IMR-90 (cell line): ENCODE results near the gene SRSF2. TPM values are rescaled to one million over a fixed set of nuclear protein-coding genes. Genes with fewer than 3 reads are reported as not detected.

Experiments
- ATAC-seq: fragments of 200-7000 bp; cut with Tn5 transposase; 2 replicates; pipeline ENCODE4 v1.9.1; 2020; ENCODE audit warnings: low read depth, mild to moderate bottlenecking, moderate library complexity
- BruUV-seq: library from RNA; stranded (reverse); fragments of 400-500 nt; replicated peaks from 2 replicates; lab custom pipeline; 2021; lab: Mats Ljungman, UMichigan
- CTCF ChIA-PET: fragments of 300-600 bp; formaldehyde crosslinking; extraction: SDS; loops from one replicate; lab custom pipeline; 2021; ENCODE audit warnings: antibody characterized with exemption; lab: Yijun Ruan, JAX
- POLR2A ChIA-PET: fragments of 300-600 bp; sonication (Branson Sonifier 250); formaldehyde crosslinking; loops from one replicate; lab custom pipeline; 2022; ENCODE audit warnings: antibody characterized with exemption; ENCODE audit not compliant: unreplicated experiment; lab: Charles Lee
- DNase-seq: peaks from one replicate; pipeline ENCODE4 v3.0.0; 2013
- H2AFZ ChIP-seq: replicated peaks from 2 replicates; pipeline ENCODE3; 2013; ENCODE audit warnings: low read length, mild to moderate bottlenecking; ENCODE audit not compliant: poor library complexity
- H2AK5ac ChIP-seq: 2 replicates; pipeline ENCODE4 v1.6.1; 2013; ENCODE audit warnings: low read depth, low read length, inconsistent platforms
- H2AK9ac ChIP-seq: replicated peaks from 2 replicates; pipeline ENCODE3; 2013; ENCODE audit warnings: mild to moderate bottlenecking, low read depth, low read length, moderate library complexity; ENCODE audit not compliant: poor library complexity
- H2BK120ac ChIP-seq: 2 replicates; pipeline ENCODE4 v1.6.1; 2013; ENCODE audit warnings: low read depth, low read length, inconsistent platforms
- H2BK15ac ChIP-seq: 3 replicates; pipeline ENCODE4 v1.6.1; 2013; ENCODE audit warnings: low read depth, low read length, inconsistent platforms
- H2BK20ac ChIP-seq: 2 replicates; pipeline ENCODE4 v1.6.1; 2013; ENCODE audit warnings: low read depth, mild to moderate bottlenecking, inconsistent platforms, low read length, moderate library complexity
- H2BK5ac ChIP-seq: 2 replicates; pipeline ENCODE4 v1.6.1; 2013; ENCODE audit warnings: mild to moderate bottlenecking, low read depth, low read length, inconsistent platforms; ENCODE audit not compliant: poor library complexity, severe bottlenecking
- H3K14ac ChIP-seq: replicated peaks from 2 replicates; pipeline ENCODE4 v1.6.1; 2013; ENCODE audit warnings: low read depth, low read length, inconsistent platforms
- H3K18ac ChIP-seq: 2 replicates; pipeline ENCODE4 v1.6.1; 2013; ENCODE audit warnings: low read depth, low read length, control low read depth
- H3K23ac ChIP-seq: 2 replicates; pipeline ENCODE4 v1.6.1; 2013; ENCODE audit warnings: low read depth, low read length, inconsistent platforms
- H3K27ac ChIP-seq: 2 replicates; pipeline ENCODE4 v1.5.1; 2013; ENCODE audit warnings: mild to moderate bottlenecking, control low read depth, low read length; ENCODE audit not compliant: insufficient read depth
- H3K27me3 ChIP-seq: 2 replicates; pipeline ENCODE4 v1.6.1; 2013; ENCODE audit warnings: low read length; ENCODE audit not compliant: control insufficient read depth, insufficient read depth
- H3K36me3 ChIP-seq: 2 replicates; pipeline ENCODE4 v1.6.1; 2013; ENCODE audit warnings: low read length, mixed read lengths; ENCODE audit not compliant: control insufficient read depth, insufficient read depth
- H3K4ac ChIP-seq: 2 replicates; pipeline ENCODE4 v1.6.1; 2013; ENCODE audit warnings: low read depth, low read length, inconsistent platforms
- H3K4me1 ChIP-seq: 2 replicates; pipeline ENCODE4 v1.6.1; 2013; ENCODE audit warnings: low read length, mixed read lengths; ENCODE audit not compliant: control insufficient read depth, insufficient read depth
- H3K4me2 ChIP-seq: 2 replicates; pipeline ENCODE4 v1.6.1; 2013; ENCODE audit warnings: low read depth, mild to moderate bottlenecking, control low read depth, low read length, moderate library complexity
- H3K4me3 ChIP-seq: 2 replicates; pipeline ENCODE4 v1.5.1; 2013; ENCODE audit warnings: low read depth, mild to moderate bottlenecking, control low read depth, low read length, moderate library complexity; ENCODE audit not compliant: insufficient read depth
- H3K56ac ChIP-seq: 2 replicates; pipeline ENCODE4 v1.6.1; 2013; ENCODE audit warnings: low read length, inconsistent platforms; ENCODE audit not compliant: insufficient read depth; ENCODE audit errors: extremely low read depth
- H3K79me1 ChIP-seq, 2 experiments: 2 replicates each; pipeline ENCODE4 v1.6.1; 2013; ENCODE audit warnings: low read length in 2 of 2, inconsistent platforms in 1 of 2, low read depth in 1 of 2
- H3K9ac ChIP-seq: 2 replicates; pipeline ENCODE4 v1.6.1; 2013; ENCODE audit warnings: low read depth, low read length, control low read depth
- H3K9me1 ChIP-seq: 2 replicates; pipeline ENCODE4 v1.6.1; 2013; ENCODE audit warnings: low read length, inconsistent platforms; ENCODE audit not compliant: insufficient read depth
- H3K9me3 ChIP-seq: 2 replicates; pipeline ENCODE4 v1.6.1; 2013; ENCODE audit warnings: low read length; ENCODE audit not compliant: control insufficient read depth, insufficient read depth
- H4K20me1 ChIP-seq: 2 replicates; pipeline ENCODE4 v1.6.1; 2013; ENCODE audit warnings: low read length, inconsistent platforms; ENCODE audit not compliant: insufficient read depth
- H4K5ac ChIP-seq: 2 replicates; pipeline ENCODE4 v1.6.1; 2013; ENCODE audit warnings: mild to moderate bottlenecking, low read depth, low read length, control low read depth
- H4K8ac ChIP-seq, 2 experiments: 2 replicates each; pipeline ENCODE4 v1.6.1; 2013; ENCODE audit warnings: low read depth in 2 of 2, low read length in 2 of 2, control low read depth in 1 of 2, inconsistent platforms in 1 of 2
- H4K91ac ChIP-seq: 2 replicates; pipeline ENCODE4 v1.6.1; 2013; ENCODE audit warnings: low read depth, low read length, inconsistent platforms; ENCODE audit not compliant: insufficient read depth
- BHLHE40 ChIP-seq: fragments of 150-350 bp; IDR thresholded peaks from 2 replicates; pipeline ENCODE4 v1.6.1; 2016; ENCODE audit warnings: mild to moderate bottlenecking, low read depth, low read length
- CEBPB ChIP-seq: IDR thresholded peaks from 2 replicates; pipeline ENCODE4 v1.6.1; 2012; ENCODE audit warnings: low read depth, low read length, improper control_type of control experiment
- CHD1 ChIP-seq: IDR thresholded peaks from 2 replicates; pipeline ENCODE4 v1.6.1; 2012; ENCODE audit warnings: low read depth, low read length, improper control_type of control experiment
- FOS ChIP-seq: fragments of 150-350 bp; IDR thresholded peaks from 2 replicates; pipeline ENCODE4 v1.6.1; 2016; ENCODE audit warnings: low read depth, low read length
- MAFK ChIP-seq: IDR thresholded peaks from 2 replicates; pipeline ENCODE4 v1.6.1; 2012; ENCODE audit warnings: low read depth, low read length, improper control_type of control experiment
- MAZ ChIP-seq: IDR thresholded peaks from 2 replicates; pipeline ENCODE4 v1.6.1; 2012; ENCODE audit warnings: low read depth, mild to moderate bottlenecking, low read length, improper control_type of control experiment, moderate library complexity, borderline replicate concordance
- MXI1 ChIP-seq: IDR thresholded peaks from 2 replicates; pipeline ENCODE4 v1.6.1; 2012; ENCODE audit warnings: low read depth, mild to moderate bottlenecking, low read length, moderate library complexity, borderline replicate concordance
- NFE2L2 ChIP-seq: fragments of 150-350 bp; IDR thresholded peaks from 2 replicates; pipeline ENCODE4 v1.6.1; 2016; ENCODE audit warnings: low read depth, mild to moderate bottlenecking, low read length
- POLR2A ChIP-seq: IDR thresholded peaks from 2 replicates; pipeline ENCODE4 v1.6.1; 2012; ENCODE audit warnings: mild to moderate bottlenecking, low read depth, low read length
- RAD21 ChIP-seq: IDR thresholded peaks from 2 replicates; pipeline ENCODE4 v1.6.1; 2012; ENCODE audit warnings: low read length, improper control_type of control experiment
- RCOR1 ChIP-seq: IDR thresholded peaks from 2 replicates; pipeline ENCODE4 v1.6.1; 2012; ENCODE audit warnings: mild to moderate bottlenecking, low read length, improper control_type of control experiment; ENCODE audit not compliant: insufficient replicate concordance
- RFX5 ChIP-seq: IDR thresholded peaks from 2 replicates; pipeline ENCODE4 v1.8.0; 2012; ENCODE audit warnings: low read depth, mild to moderate bottlenecking, low read length, moderate library complexity
- SMC3 ChIP-seq: fragments of 150-350 bp; IDR thresholded peaks from 2 replicates; pipeline ENCODE4 v1.6.1; 2016; ENCODE audit warnings: low read depth, mild to moderate bottlenecking, antibody characterized with exemption, low read length, moderate library complexity
- WGBS, 2 experiments: methylation state at CpG; one replicate each; pipeline versions ENCODE4 v1.1.5 to v1.1.7; 2013; ENCODE audit warnings: missing lambda C conversion rate in 2 of 2; ENCODE audit not compliant: insufficient read length in 1 of 2; ENCODE audit errors: extremely low coverage in 2 of 2; 5-methylcytosine and 5-hydroxymethylcytosine counted together
- dilution Hi-C: fragments of 300-500 bp; cut with HindIII; formaldehyde crosslinking; loops from one replicate; pipeline ENCODE4 v1.14.3; 2018; ENCODE audit warnings: low sequenced_read_pairs; ENCODE audit not compliant: unreplicated experiment
- in situ Hi-C: fragments of 300-500 bp; cut with MboI; formaldehyde crosslinking; loops from 3 replicates; pipeline ENCODE4 v1.14.3; 2019; ENCODE audit warnings: low sequenced_read_pairs, inconsistent platforms, mixed read lengths
- intact Hi-C: fragments of 100-400 bp; cut with micrococcal nuclease; formaldehyde crosslinking; loops from 2 replicates; pipeline ENCODE4 v1.10.0; 2022
- polyA plus RNA-seq, 3 experiments: library from polyadenylated mRNA; depleted of rRNA; stranded (reverse); fragments of >200 nt; gene quantifications; 2 replicates each; pipeline ENCODE4 v1.2.3, GENCODE V29; 2012; ENCODE audit warnings: low replicate concordance in 1 of 3
- total RNA-seq: library from RNA; depleted of rRNA; stranded (reverse); fragments of >200 nt; gene quantifications from 2 replicates; pipeline ENCODE4 v1.2.3, GENCODE V29; 2012
- TF ChIP-seq, protein P1 (sequence below): fragments of 150-350 bp; IDR thresholded peaks from 2 replicates; pipeline ENCODE4 v1.6.1; 2017; ENCODE audit warnings: mild to moderate bottlenecking, antibody characterized with exemption, low read length, low read depth
- TF ChIP-seq, protein P2 (sequence below): fragments of 150-350 bp; IDR thresholded peaks from 2 replicates; pipeline ENCODE4 v1.6.1; 2016; ENCODE audit warnings: low read depth, mild to moderate bottlenecking, low read length, moderate library complexity, borderline replicate concordance
- TF ChIP-seq, protein P3 (sequence below): conservative IDR thresholded peaks from 2 replicates; pipeline ENCODE4 v1.5.1; 2012; ENCODE audit warnings: mild to moderate bottlenecking, low read depth, low read length, improper control_type of control experiment

The SRSF2 gene
- total and polyA plus RNA-seq, 2 of the 4 experiments (the other 2 are of a cell fraction) = 98.0 to 296 TPM

DNA sequence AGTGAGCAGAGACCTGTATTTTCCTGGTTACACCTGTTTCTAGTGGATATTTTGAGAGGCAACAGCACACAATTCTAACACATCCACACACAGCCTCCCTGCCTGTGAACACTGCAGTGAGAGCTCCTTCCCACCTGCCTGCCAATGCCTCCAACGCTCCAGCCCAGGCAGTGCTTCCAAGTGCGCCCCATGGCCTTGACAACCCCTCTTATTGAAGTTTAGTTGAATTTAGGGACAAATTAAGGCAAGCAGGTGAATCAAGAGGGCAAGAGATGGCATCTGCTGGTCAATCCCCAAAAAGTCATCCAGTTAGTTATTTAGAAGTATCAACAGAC, 21.7 kb downstream of the SRSF2 start:
- dilution Hi-C loops (no loop called here), in situ Hi-C loops (no loop called here), intact Hi-C loops (loop anchor here (2.0 kb wide), 1 partner anchor 193 kb away; no protein-coding TSS in a partner anchor)
- peak overlapping the region; percentile 8; the same call in 1 of the 3 replicates for H2BK15ac ChIP-seq
- no peaks in the 10 kb centered on the region for H3K27me3 ChIP-seq
- H3K56ac ChIP-seq = no peak overlapping the region
- H2BK20ac ChIP-seq = peak overlapping the region; percentile 7; the same call in 1 of the 2 replicates
- H2BK5ac ChIP-seq = peak overlapping the region; percentile 87
- peaks cover 18% of the 10 kb centered on the region for H3K4me1 ChIP-seq
- H2AFZ ChIP-seq = no peak overlapping the region
- WGBS, 2 experiments = no CpG with 5 or more reads among the region's 2 CpGs
- ChIA-PET CTCF (interaction anchor here (0.6 kb wide), 1 partner anchor 1629 kb away, joined by 3 read pairs; no protein-coding TSS in a partner anchor), POLR2A (no interaction called here)
- DNase-seq (no peak), ATAC-seq (no peak)
- peak overlapping the region; percentile 1; the same call in 1 of the 2 replicates for H3K18ac ChIP-seq
- peak overlapping the region; percentile 10; the same call in 1 of the 2 replicates for H3K4ac ChIP-seq
- BruUV-seq = no TSS peak
- H3K79me1 ChIP-seq = peaks cover 38 to 75% of the 10 kb centered on the region in 2 experiments
- peak overlapping the region; percentile 18; the same call in 1 of the 2 replicates for H4K91ac ChIP-seq
- no peak overlapping the region; the same call in 1 of the 2 replicates for H4K5ac ChIP-seq
- H4K8ac ChIP-seq = peak overlapping the region in 1 of 2 experiments; percentile 47; a peak in 2 of 4 replicates
- peak overlapping the region; percentile 7; the same call in 1 of the 2 replicates for H2BK120ac ChIP-seq
- peak overlapping the region; percentile 18; the same call in 1 of the 2 replicates for H2AK5ac ChIP-seq
- peak overlapping the region; percentile 12; the same call in 1 of the 2 replicates for H3K27ac ChIP-seq
- H4K20me1 ChIP-seq = peaks cover 41% of the 10 kb centered on the region
- H3K9ac ChIP-seq = no peak overlapping the region
- H3K9me1 ChIP-seq = peaks cover 7% of the 10 kb centered on the region
- no peak for TF ChIP-seq MAZ
- TF ChIP-seq BHLHE40 = no peak
- TF ChIP-seq RCOR1 = no peak
- TF ChIP-seq, protein P1, sequence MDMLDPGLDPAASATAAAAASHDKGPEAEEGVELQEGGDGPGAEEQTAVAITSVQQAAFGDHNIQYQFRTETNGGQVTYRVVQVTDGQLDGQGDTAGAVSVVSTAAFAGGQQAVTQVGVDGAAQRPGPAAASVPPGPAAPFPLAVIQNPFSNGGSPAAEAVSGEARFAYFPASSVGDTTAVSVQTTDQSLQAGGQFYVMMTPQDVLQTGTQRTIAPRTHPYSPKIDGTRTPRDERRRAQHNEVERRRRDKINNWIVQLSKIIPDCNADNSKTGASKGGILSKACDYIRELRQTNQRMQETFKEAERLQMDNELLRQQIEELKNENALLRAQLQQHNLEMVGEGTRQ = no peak
- TF ChIP-seq RFX5 = no peak
- TF ChIP-seq CHD1 = no peak
- TF ChIP-seq CEBPB = no peak
- no peak for TF ChIP-seq MXI1
- TF ChIP-seq, protein P2, sequence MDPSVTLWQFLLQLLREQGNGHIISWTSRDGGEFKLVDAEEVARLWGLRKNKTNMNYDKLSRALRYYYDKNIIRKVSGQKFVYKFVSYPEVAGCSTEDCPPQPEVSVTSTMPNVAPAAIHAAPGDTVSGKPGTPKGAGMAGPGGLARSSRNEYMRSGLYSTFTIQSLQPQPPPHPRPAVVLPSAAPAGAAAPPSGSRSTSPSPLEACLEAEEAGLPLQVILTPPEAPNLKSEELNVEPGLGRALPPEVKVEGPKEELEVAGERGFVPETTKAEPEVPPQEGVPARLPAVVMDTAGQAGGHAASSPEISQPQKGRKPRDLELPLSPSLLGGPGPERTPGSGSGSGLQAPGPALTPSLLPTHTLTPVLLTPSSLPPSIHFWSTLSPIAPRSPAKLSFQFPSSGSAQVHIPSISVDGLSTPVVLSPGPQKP = no peak
- TF ChIP-seq SMC3 = no peak
- no peak for TF ChIP-seq MAFK
- TF ChIP-seq NFE2L2 = no peak
- no peak for TF ChIP-seq FOS
- no peak for TF ChIP-seq POLR2A
- TF ChIP-seq, protein P3, sequence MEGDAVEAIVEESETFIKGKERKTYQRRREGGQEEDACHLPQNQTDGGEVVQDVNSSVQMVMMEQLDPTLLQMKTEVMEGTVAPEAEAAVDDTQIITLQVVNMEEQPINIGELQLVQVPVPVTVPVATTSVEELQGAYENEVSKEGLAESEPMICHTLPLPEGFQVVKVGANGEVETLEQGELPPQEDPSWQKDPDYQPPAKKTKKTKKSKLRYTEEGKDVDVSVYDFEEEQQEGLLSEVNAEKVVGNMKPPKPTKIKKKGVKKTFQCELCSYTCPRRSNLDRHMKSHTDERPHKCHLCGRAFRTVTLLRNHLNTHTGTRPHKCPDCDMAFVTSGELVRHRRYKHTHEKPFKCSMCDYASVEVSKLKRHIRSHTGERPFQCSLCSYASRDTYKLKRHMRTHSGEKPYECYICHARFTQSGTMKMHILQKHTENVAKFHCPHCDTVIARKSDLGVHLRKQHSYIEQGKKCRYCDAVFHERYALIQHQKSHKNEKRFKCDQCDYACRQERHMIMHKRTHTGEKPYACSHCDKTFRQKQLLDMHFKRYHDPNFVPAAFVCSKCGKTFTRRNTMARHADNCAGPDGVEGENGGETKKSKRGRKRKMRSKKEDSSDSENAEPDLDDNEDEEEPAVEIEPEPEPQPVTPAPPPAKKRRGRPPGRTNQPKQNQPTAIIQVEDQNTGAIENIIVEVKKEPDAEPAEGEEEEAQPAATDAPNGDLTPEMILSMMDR = no peak
- TF ChIP-seq RAD21 = no peak
- H3K9me3 ChIP-seq = no peaks in the 10 kb centered on the region
- H2AK9ac ChIP-seq = no peak overlapping the region
- no peak overlapping the region for H3K4me3 ChIP-seq
- H3K36me3 ChIP-seq = peaks cover 39% of the 10 kb centered on the region
- no peak overlapping the region for H3K4me2 ChIP-seq
- no peak overlapping the region; the same call in 1 of the 2 replicates for H3K23ac ChIP-seq
- H3K14ac ChIP-seq = no peak overlapping the region; the same call in 1 of the 2 replicates
